H9 (cell line): ENCODE data around the gene RNF180. TPM values are rescaled to one million over a fixed set of nuclear protein-coding genes. Genes with fewer than 3 reads are reported as not detected.
"Not testable (repeated sequence)": the region's sequence is repeated elsewhere in the genome, so short reads cannot be mapped to it uniquely, and the experiment has no call there.

Source experiments
- DNase-seq: peaks from one replicate; pipeline ENCODE4 v3.0.0-alpha.2; 2017
- H2AFZ ChIP-seq: one replicate; pipeline ENCODE4 v1.6.1; 2013; ENCODE audit warnings: mild to moderate bottlenecking, low read length, control low read depth, moderate library complexity
- H2AK5ac ChIP-seq: 2 replicates; pipeline ENCODE4 v1.6.1; 2013; ENCODE audit warnings: low read length, control low read depth, mixed read lengths; ENCODE audit not compliant: insufficient read length
- H2BK120ac ChIP-seq: one replicate; pipeline ENCODE4 v1.6.1; 2013; ENCODE audit warnings: low read depth, mild to moderate bottlenecking, low read length, control low read depth, inconsistent platforms; ENCODE audit not compliant: poor library complexity, severe bottlenecking
- H2BK12ac ChIP-seq: 2 replicates; pipeline ENCODE4 v1.6.1; 2013; ENCODE audit warnings: low read length, control low read depth, mixed read lengths, low read depth; ENCODE audit not compliant: insufficient read length
- H2BK15ac ChIP-seq: 2 replicates; pipeline ENCODE4 v1.6.1; 2013; ENCODE audit warnings: low read depth, low read length, control low read depth
- H2BK20ac ChIP-seq: one replicate; pipeline ENCODE4 v1.6.1; 2013; ENCODE audit warnings: low read depth, mild to moderate bottlenecking, low read length, control low read depth, inconsistent platforms; ENCODE audit not compliant: poor library complexity, severe bottlenecking
- H2BK5ac ChIP-seq: 2 replicates; pipeline ENCODE4 v1.6.1; 2013; ENCODE audit warnings: low read length, control low read depth, mixed read lengths; ENCODE audit not compliant: insufficient read length
- H3K14ac ChIP-seq: 2 replicates; pipeline ENCODE4 v1.6.1; 2013; ENCODE audit warnings: low read length, control low read depth; ENCODE audit not compliant: insufficient read depth
- H3K18ac ChIP-seq: 2 replicates; pipeline ENCODE4 v1.6.1; 2013; ENCODE audit warnings: low read depth, mild to moderate bottlenecking, mixed read lengths, low read length, control low read depth; ENCODE audit not compliant: insufficient read length
- H3K23ac ChIP-seq: 2 replicates; pipeline ENCODE4 v1.6.1; 2013; ENCODE audit warnings: low read length, control low read depth, mixed read lengths, low read depth; ENCODE audit not compliant: insufficient read length
- H3K23me2 ChIP-seq: 2 replicates; pipeline ENCODE4 v1.6.1; 2013; ENCODE audit warnings: low read depth, mild to moderate bottlenecking, mixed read lengths, low read length, control low read depth; ENCODE audit not compliant: insufficient read length, poor library complexity, severe bottlenecking
- H3K27ac ChIP-seq: 2 replicates; pipeline ENCODE4 v1.5.1; 2013; ENCODE audit warnings: low read length, control low read depth, mixed read lengths, low read depth; ENCODE audit not compliant: insufficient read length
- H3K27me3 ChIP-seq: 2 replicates; pipeline ENCODE4 v1.6.1; 2013; ENCODE audit warnings: low read length, control low read depth, inconsistent platforms; ENCODE audit not compliant: insufficient read depth
- H3K4ac ChIP-seq: 2 replicates; pipeline ENCODE4 v1.6.1; 2013; ENCODE audit warnings: low read depth, mild to moderate bottlenecking, control low read depth, inconsistent platforms, low read length, moderate library complexity
- H3K4me1 ChIP-seq: 2 replicates; pipeline ENCODE4 v1.6.1; 2013; ENCODE audit warnings: low read length, control low read depth, inconsistent platforms; ENCODE audit not compliant: insufficient read depth
- H3K4me2 ChIP-seq: 2 replicates; pipeline ENCODE4 v1.6.1; 2013; ENCODE audit warnings: low read length, control low read depth, mixed read lengths; ENCODE audit not compliant: insufficient read length, insufficient read depth
- H3K56ac ChIP-seq: 2 replicates; pipeline ENCODE4 v1.6.1; 2013; ENCODE audit warnings: low read depth, mild to moderate bottlenecking, mixed read lengths, low read length, control low read depth; ENCODE audit not compliant: insufficient read length
- H3K79me1 ChIP-seq: 2 replicates; pipeline ENCODE4 v1.6.1; 2013; ENCODE audit warnings: low read depth, mild to moderate bottlenecking, moderate library complexity, low read length, control low read depth, inconsistent platforms; ENCODE audit not compliant: insufficient read depth, poor library complexity, severe bottlenecking
- H3K79me2 ChIP-seq: 2 replicates; pipeline ENCODE4 v1.6.1; 2013; ENCODE audit warnings: low read length, control low read depth, inconsistent platforms; ENCODE audit not compliant: insufficient read depth
- H3K9ac ChIP-seq: 2 replicates; pipeline ENCODE4 v1.6.1; 2013; ENCODE audit warnings: low read length, control low read depth, mixed read lengths; ENCODE audit not compliant: insufficient read length; ENCODE audit errors: extremely low read depth
- H3K9me3 ChIP-seq: one replicate; pipeline ENCODE4 v1.6.1; 2013; ENCODE audit warnings: low read depth, low read length, inconsistent platforms; ENCODE audit not compliant: control insufficient read depth
- H3T11ph ChIP-seq: one replicate; pipeline ENCODE4 v1.6.1; 2013; ENCODE audit warnings: mild to moderate bottlenecking, low read length, control low read depth, inconsistent platforms
- H4K20me1 ChIP-seq: one replicate; pipeline ENCODE4 v1.6.1; 2013; ENCODE audit not compliant: control insufficient read depth, insufficient read length, insufficient read depth
- H4K5ac ChIP-seq: 2 replicates; pipeline ENCODE4 v1.6.1; 2013; ENCODE audit warnings: low read depth, mild to moderate bottlenecking, mixed read lengths, low read length, control low read depth; ENCODE audit not compliant: insufficient read length
- H4K8ac ChIP-seq: replicated peaks from 2 replicates; pipeline ENCODE4 v1.6.1; 2013; ENCODE audit warnings: low read length, control low read depth, mixed read lengths, low read depth; ENCODE audit not compliant: insufficient read length
- H4K91ac ChIP-seq: 2 replicates; pipeline ENCODE4 v1.6.1; 2013; ENCODE audit warnings: low read depth, mild to moderate bottlenecking, moderate library complexity, mixed read lengths, low read length, control low read depth; ENCODE audit not compliant: insufficient read length
- H3K27ac Mint-ChIP-seq, 3 experiments: 2 replicates in 2 of 3; 3 replicates in 1 of 3; pipeline ENCODE4 v1.8.0; 2020 to 2021; ENCODE audit warnings: mixed read lengths in 3 of 3, mild to moderate bottlenecking in 1 of 3, moderate library complexity in 1 of 3
- H3K27me3 Mint-ChIP-seq: 2 replicates; pipeline ENCODE4 v1.8.0; 2021; ENCODE audit warnings: low read depth, mild to moderate bottlenecking, moderate library complexity, mixed read lengths
- H3K36me3 Mint-ChIP-seq, 3 experiments: 2 replicates in 2 of 3; 3 replicates in 1 of 3; pipeline ENCODE4 v1.8.0; 2020 to 2021; ENCODE audit warnings: low read depth in 3 of 3, mixed read lengths in 3 of 3; ENCODE audit not compliant: insufficient read depth in 1 of 3
- H3K4me1 Mint-ChIP-seq, 2 experiments: 2 replicates each; pipeline ENCODE4 v1.8.0; 2020; ENCODE audit warnings: mixed read lengths in 2 of 2
- H3K4me3 Mint-ChIP-seq, 2 experiments: 2 replicates in 1 of 2; 3 replicates in 1 of 2; pipeline ENCODE4 v1.8.0; 2020 to 2021; ENCODE audit warnings: mild to moderate bottlenecking in 2 of 2, mixed read lengths in 2 of 2, moderate library complexity in 1 of 2
- H3K9me3 Mint-ChIP-seq, 2 experiments: 2 replicates in 1 of 2; 3 replicates in 1 of 2; pipeline ENCODE4 v1.8.0; 2020; ENCODE audit warnings: mild to moderate bottlenecking in 2 of 2, mixed read lengths in 2 of 2, moderate library complexity in 1 of 2
- WGBS: extraction: QIAGEN DNeasy Blood & Tissue Kit; methylation state at CpG from one replicate; pipeline ENCODE4 v1.1.7; 2013; ENCODE audit warnings: missing lambda C conversion rate, low lambda C conversion rate, mixed read lengths; ENCODE audit not compliant: insufficient read length; ENCODE audit errors: extremely low coverage; 5-methylcytosine and 5-hydroxymethylcytosine counted together
- total RNA-seq: library from RNA; stranded (reverse); gene quantifications from 2 replicates; pipeline ENCODE4 v1.2.1, GENCODE V29; 2021

RNF180 gene
- total RNA-seq, 1 experiment from 2014 or later, result 2.5 TPM

- not testable (repeated sequence) for H4K5ac ChIP-seq, H3K27me3 ChIP-seq, H2BK120ac ChIP-seq
Measured at GRCh38 chr5:64227131-64227537, 61.5 kb downstream of the RNF180 start.

More at GRCh38 chr5:64227131-64227537, 61.5 kb downstream of the RNF180 start:
- H3K18ac ChIP-seq, H2BK15ac ChIP-seq, H3K4ac ChIP-seq, H4K8ac ChIP-seq, H3K27ac ChIP-seq, H3K4me1 ChIP-seq, H3K4me1 Mint-ChIP-seq, H3K23ac ChIP-seq, H2AK5ac ChIP-seq, H4K20me1 ChIP-seq, H3K9me3 ChIP-seq, H3K4me3 Mint-ChIP-seq, H2BK5ac ChIP-seq, H3K27me3 Mint-ChIP-seq, H3K27ac Mint-ChIP-seq, H3K4me2 ChIP-seq, H4K91ac ChIP-seq, H3K79me1 ChIP-seq, H2BK20ac ChIP-seq, H3K23me2 ChIP-seq, H3K14ac ChIP-seq, H2AFZ ChIP-seq, H2BK12ac ChIP-seq, H3K79me2 ChIP-seq, H3T11ph ChIP-seq, H3K9ac ChIP-seq, H3K56ac ChIP-seq, DNase-seq: not testable (repeated sequence)
- peaks cover 3 to 18% (median 7%) of the 10 kb centered on the region in 3 experiments for H3K36me3 Mint-ChIP-seq
- peaks cover 14 to 19% of the 10 kb centered on the region in 2 experiments for H3K9me3 Mint-ChIP-seq
- WGBS, result no CpG with 5 or more reads among the region's 7 CpGs
